ENCODE measurements around the gene IFITM1. TPM values are rescaled to one million over a fixed set of nuclear protein-coding genes. Genes with fewer than 3 reads are reported as not detected.
"Not testable (repeated sequence)": the region's sequence is repeated elsewhere in the genome, so short reads cannot be mapped to it uniquely, and the experiment has no call there.

IFITM1 gene
- total RNA-seq, 1 donor, result 78.1 TPM

- DNase-seq (ENCODE audit: low read depth in 2 of 3, low spot score in 2 of 3), result not testable (repeated sequence)
These were observed 11.0 kb downstream of the IFITM1 start for GRCh38 chr11:324593-325517.

GRCh38 chr11:325796-326591, 12.2 kb downstream of the IFITM1 start:
- DNase-seq (ENCODE audit: low read depth in 2 of 3, low spot score in 2 of 3), result no peak

GRCh38 chr11:326592-326841, 12.7 kb downstream of the IFITM1 start:
- no peak for DNase-seq (ENCODE audit: low read depth in 2 of 3, low spot score in 2 of 3)

GRCh38 chr11:326842-327580, 13.2 kb downstream of the IFITM1 start:
- peak in 2 of 3 donors; percentile 75 to 77 for DNase-seq (ENCODE audit: low read depth in 2 of 3, low spot score in 2 of 3)

- no peak for DNase-seq (ENCODE audit: low read depth in 2 of 3, low spot score in 2 of 3)
These were observed 13.7 kb downstream of the IFITM1 start for GRCh38 chr11:327581-327923.

GRCh38 chr11:328012-328411, 14.2 kb downstream of the IFITM1 start:
- DNase-seq (ENCODE audit: low read depth in 2 of 3, low spot score in 2 of 3), result no peak

- not testable (repeated sequence) for DNase-seq (ENCODE audit: low read depth in 2 of 3, low spot score in 2 of 3)
These were observed 14.8 kb downstream of the IFITM1 start for GRCh38 chr11:328516-329100.

- DNase-seq (ENCODE audit: low read depth in 2 of 3, low spot score in 2 of 3), result no peak
These were observed 16.0 kb downstream of the IFITM1 start for GRCh38 chr11:329886-330253.

GRCh38 chr11:330307-330693, 16.5 kb downstream of the IFITM1 start:
- DNase-seq (ENCODE audit: low read depth in 2 of 3, low spot score in 2 of 3), result no peak

- DNase-seq (ENCODE audit: low read depth in 2 of 3, low spot score in 2 of 3), result no peak
These were observed 17.0 kb downstream of the IFITM1 start for GRCh38 chr11:330694-331357.

- no peak for DNase-seq (ENCODE audit: low read depth in 2 of 3, low spot score in 2 of 3)
These were observed 17.7 kb downstream of the IFITM1 start for GRCh38 chr11:331358-332060.

- DNase-seq (ENCODE audit: low read depth in 2 of 3, low spot score in 2 of 3), result no peak
These were observed 19.0 kb downstream of the IFITM1 start for GRCh38 chr11:332651-333480.

- DNase-seq (ENCODE audit: low read depth in 2 of 3, low spot score in 2 of 3), result not testable (repeated sequence)
These were observed 19.9 kb downstream of the IFITM1 start for GRCh38 chr11:333616-334263.

- DNase-seq (ENCODE audit: low read depth in 2 of 3, low spot score in 2 of 3), result no peak
These were observed 20.6 kb downstream of the IFITM1 start for GRCh38 chr11:334264-334994.

- peak in 1 of 3 donors; percentile 38 for DNase-seq (ENCODE audit: low read depth in 2 of 3, low spot score in 2 of 3)
These were observed 22.2 kb downstream of the IFITM1 start for GRCh38 chr11:335779-336658.

GRCh38 chr11:336659-337198, 22.9 kb downstream of the IFITM1 start:
- DNase-seq (ENCODE audit: low read depth in 2 of 3, low spot score in 2 of 3), result no peak

GRCh38 chr11:337711-338110, 23.9 kb downstream of the IFITM1 start:
- no peak for DNase-seq (ENCODE audit: low read depth in 2 of 3, low spot score in 2 of 3)
